Ramos (cell line): ENCODE results near the gene GLOD5.

Source experiments
- in situ Hi-C: fragments of 300-500 bp; cut with MboI; formaldehyde crosslinking; loops from one replicate; pipeline ENCODE4 v1.14.3; 2022; ENCODE audit warnings: low sequenced_read_pairs; ENCODE audit not compliant: unreplicated experiment

Gene GLOD5

DNA sequence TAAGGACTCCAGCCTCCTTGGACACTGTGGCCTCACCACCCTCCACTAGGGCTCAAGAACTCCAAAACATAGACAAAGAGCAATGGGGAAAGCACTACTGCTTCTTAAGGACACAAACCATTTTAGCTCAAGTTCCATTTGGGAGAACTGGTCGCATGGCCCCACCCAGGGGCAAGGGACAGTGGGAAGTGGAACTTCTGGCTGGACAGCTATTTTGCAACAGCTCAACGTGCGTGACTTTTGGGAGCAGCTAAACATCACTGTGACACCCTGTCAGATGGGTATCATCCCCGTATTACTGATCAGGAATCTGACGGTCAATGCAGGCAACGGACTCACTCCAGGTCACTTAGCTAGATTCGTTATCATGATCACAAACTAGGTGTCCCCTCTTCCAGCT is 9.0 kb upstream of the GLOD5 start:
- in situ Hi-C loops, result no loop called here

DNA sequence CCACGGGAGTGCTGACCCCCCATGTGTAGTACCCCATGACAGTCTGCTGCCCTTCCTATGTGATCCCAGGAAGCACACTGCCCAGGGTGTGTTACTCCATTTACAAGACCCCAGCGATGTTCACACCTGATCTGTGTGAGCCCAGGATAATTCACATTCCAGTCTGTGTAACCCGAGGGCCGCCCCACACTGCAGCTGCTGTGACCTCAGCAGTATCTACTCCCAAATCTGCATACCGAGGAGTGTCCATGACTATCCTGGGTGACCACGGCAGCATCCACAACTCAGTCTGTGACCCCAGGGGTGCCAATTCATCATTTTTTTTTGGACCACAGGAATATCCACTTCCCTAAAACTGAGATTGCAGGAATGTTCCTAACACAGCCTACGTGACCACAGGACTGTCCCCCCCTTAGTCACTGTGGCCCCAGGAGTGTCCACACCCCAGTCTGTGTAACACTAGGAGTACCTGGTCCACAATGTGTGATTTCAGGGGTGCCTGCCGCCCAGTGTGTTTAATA is 7.8 kb upstream of the GLOD5 start:
- in situ Hi-C loops, result no loop called here

DNA sequence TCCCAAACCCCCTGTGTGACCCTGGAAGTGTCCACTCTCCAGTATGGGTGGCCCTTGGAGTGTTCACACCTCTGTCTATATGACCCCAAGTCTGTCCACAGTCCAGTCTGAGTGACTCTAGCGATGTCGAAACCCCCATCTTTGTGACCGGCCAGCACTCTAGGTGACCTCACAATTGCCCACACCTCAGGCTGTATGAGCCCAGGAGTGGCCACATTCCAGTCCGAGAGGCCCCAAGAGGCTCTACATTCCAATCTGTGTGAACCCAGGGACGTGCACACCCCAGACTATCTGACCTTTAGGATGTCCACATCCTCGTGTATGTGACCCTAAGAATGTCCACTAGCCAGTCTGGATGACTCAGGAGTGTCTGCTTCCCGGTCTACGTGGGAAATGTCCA is 7.3 kb upstream of the GLOD5 start:
- in situ Hi-C loops, result no loop called here

DNA sequence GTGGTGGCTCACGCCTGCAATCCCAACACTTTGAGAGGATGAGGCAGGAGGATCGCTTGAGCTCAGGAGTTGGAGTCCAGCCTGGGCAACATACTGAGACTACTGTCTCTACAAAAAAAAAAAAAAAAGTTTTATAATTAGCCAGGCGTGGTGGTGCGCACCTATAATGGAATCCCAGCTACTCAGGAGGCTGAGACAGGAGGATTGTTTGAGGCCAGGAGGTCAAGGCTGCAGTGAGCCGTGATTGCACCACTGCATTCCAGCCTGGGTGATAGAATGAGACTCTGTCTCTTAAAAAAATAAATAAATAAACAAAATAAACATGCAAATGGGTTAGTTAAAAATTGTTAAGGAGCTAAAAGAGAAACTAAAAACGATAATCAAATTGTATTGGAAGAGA is 7.7 kb downstream of the GLOD5 start:
- in situ Hi-C loops, result no loop called here

DNA sequence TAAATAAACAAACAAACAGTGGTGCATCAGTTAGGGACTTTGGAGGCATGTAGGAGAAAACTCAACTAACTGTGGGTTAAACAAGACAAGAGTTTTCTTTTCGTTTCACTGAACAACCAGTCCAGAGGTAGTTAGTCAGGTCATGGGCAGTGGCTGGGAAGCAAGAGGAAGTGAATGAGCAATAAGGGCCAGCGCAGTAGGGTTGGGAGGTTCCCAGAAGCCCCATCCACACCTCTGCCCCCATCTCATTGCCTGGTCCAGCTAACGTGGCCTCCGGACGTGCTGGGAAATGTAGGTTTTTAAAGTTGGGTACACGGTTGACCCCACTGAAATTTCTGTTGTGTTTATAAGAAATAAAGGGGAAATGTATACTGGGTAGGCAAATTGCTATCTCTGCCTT is 8.7 kb downstream of the GLOD5 start:
- in situ Hi-C loops, result no loop called here

DNA sequence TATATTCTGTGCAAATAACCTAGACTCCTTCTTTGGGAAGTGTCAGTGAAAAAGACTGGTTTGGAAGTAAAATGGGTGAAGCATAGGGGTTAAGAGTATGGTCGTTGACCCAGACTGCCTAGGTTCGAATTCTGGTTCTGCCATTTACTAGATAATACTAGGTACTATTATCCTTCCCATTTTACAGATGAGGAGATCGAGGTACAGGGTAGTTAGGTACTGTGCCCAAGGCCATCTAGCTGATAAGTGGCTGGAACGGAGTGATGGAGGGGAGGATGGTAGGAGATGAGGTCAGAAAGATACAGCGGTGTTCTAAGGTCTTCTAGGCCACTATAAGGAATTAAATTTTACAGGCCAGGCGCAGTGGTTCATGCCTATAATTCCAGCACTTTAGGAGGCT is 11.1 kb downstream of the GLOD5 start:
- in situ Hi-C loops, result no loop called here

DNA sequence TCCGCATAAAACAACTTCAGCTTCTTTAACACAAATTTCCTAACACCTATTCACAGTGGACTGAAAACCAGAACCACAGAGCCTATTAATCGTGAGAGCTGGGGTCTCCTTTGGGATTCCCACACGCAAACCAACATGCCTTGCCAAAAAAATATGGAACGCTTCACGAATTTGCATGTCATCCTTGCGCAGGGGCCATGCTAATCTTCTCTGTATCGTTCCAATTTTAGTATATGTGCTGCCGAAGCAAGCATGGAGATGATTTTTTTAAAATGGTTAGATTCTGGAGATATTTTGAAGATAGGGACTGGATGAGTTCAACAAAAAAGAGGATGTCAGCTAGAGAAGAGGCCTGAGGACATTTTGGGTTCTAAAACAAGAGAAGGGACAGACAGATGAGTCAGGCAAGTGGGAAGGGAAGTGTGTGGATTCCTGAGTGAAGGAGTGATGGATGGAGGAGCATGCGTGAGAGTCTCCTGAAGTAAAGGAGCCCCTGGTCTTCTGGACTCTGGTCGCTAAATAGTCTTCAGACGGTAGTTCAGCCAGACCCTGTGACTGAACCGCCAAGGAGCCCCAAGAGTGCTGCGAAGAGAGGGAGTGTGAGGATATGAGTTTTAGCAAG is 15.4 kb downstream of the GLOD5 start:
- in situ Hi-C loops, result no loop called here

DNA sequence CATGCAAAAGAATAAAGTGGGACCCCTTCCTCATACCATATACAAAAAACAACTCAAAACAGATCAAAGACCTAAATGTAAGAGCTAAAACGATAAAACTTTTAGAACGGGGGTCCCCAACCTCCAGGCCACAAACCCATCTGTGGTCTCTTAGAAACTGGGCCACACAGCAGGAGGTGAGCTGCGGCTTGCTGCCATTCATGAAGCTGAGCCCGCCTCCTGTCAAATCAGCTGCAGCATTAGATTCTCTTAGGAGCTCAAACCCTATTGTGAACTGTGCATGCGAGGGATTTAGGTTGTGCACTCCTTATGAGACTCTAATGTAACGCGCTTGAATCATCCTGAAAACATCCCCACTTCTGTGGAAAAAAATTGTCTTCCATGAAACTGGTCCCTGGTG is 17.9 kb downstream of the GLOD5 start:
- in situ Hi-C loops, result no loop called here

DNA sequence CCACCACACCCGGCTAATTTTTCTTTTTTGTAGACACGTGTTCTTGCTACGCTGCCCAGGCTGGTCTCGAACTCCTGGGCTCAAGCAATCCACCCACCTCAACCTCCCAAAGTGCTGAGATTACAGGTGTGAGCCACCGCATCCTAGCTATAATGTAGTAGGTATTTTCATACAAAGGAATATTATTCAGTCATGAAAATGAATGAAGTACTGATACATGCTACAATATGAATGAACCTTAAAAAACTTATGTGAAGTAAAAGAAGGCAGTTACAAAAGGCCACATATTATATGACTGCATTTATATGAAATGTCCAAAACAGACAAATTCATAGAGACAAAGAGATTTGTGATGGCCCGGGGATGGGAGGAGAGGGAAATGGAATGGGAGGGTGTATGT is 20.2 kb downstream of the GLOD5 start:
- in situ Hi-C loops, result no loop called here

DNA sequence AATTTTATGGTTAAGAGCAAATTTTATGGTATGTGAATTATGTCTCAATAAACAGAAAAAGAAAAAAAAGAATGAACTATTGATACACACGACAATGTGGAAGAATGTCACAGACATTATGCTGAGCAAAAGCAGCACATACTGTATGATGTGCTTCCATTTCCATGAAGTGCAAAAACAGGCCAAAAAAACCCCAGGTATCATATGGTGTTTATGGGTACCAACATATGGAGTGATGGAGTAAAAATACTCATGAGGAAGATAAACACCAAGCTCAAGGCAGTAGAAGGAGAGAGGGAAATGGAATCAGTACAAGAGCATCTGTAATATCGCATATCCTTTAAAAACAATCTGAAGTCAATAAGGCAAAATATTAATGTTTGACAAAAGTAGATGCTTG is 20.7 kb downstream of the GLOD5 start:
- in situ Hi-C loops, result no loop called here

DNA sequence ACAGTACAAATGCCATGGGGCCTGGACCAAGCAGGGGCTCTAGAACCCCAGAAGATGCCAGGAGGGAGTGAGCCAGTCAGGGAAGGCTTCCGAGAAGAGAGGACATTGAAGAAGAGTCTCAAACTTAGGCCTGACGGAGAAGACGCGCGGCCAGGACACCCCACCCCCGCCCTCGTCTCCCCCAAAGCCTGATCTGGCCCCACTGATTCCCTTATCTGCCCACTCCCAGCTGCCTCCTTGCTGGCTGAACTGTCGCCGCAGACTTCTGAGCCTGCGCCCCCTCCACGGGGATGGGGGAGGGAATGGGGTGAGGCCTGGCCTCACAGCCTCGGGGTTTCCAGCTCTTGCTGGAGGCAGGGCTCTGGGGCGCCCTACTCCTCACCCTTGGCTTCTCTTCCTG is 21.2 kb downstream of the GLOD5 start:
- in situ Hi-C loops, result no loop called here

DNA sequence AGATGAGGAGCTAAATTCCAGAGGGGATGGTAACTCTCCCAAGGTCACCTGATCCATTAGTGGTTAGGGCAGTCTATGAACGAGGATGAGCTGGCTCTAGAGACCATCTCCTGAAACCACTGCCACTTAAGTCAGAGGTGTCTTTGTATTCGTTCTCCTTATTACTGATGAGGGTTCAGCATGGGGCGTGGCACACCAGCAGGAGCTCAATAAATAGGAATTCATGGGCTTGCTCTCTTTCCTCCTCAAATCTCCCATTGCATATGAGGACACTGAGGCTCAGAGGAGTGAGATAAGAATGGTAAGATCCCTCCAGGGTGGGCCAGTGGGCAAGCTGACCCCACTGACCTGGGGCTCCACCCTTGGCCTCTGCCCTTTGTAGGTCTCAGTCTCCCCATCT is 23.2 kb downstream of the GLOD5 start:
- in situ Hi-C loops, result no loop called here

DNA sequence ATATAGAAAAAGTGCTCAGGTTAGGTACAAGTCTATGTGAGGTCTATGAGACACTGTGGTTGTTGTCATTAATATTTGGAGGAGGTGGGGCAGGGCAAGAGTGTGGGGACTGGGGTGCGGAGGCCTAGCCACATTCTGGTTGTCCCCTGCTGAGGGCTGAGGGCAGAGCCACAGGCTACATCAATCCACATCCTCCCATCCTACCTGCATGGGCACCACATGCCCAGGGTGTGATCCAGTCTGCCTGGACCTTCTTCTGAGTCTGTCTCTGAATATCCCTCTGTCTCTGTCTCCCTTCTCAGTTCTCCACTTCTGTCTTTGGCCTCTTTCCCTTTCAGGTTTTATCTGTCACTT is 23.6 kb downstream of the GLOD5 start:
- in situ Hi-C loops, result no loop called here

DNA sequence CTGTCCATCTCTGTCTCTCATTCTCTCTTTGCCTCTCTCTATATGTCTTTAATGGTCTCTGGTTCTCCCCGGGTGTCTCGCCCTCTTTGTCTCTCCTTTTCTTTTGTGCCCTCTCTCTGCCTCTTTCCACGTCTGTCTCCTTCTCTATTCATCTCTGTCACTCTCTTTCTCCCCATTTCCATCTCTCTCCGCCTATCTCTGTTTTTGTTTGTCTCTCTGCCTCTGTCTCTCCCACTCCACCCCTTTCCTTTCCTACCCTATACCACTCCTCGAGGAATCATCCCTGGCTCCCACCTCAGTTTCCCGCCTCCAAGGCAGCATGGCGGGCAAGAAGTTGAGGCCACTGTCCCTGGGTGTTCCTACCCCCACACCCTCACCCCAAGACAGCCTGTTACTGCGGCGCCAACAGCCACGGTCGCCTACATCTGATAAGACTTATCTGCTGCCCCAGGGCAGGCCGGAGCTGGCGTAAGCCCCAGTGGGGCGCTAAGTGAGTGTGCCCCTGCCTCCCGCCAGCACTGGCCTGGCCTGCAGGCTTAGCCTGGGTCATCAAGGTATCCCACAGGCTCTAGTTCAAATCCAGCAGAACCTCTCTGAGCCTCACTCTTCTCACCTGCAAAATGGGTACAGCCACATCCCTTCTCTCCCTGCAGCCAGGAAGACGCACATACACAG is 24.1 kb downstream of the GLOD5 start:
- in situ Hi-C loops, result no loop called here

DNA sequence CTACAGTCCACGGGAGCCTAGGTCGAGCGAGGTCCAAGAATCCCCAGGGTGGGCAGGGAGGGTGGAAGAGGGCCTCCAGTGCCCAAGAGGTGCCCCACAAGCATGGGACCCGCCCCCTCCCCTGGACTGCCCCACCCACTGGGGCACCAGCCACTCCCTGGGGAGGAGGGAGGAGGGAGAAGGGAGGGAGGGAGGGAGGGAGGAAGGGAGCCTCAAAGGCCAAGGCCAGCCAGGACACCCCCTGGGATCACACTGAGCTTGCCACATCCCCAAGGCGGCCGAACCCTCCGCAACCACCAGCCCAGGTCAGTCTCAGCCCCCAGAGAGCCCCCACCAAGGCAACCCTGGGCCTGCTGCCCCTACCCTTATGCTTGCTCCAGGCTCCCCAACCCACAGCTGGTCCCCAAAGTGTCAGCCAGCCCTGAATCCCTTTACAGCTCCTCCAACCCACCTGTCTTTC is 24.8 kb downstream of the GLOD5 start, which contains the start of gene GATA1:
TSS of gene GATA1 (plus strand) at position 250 of the 460 bp plus-strand sequence. CDS start 4,520 bp downstream, outside the sequence.
- in situ Hi-C loops, result no loop called here

DNA sequence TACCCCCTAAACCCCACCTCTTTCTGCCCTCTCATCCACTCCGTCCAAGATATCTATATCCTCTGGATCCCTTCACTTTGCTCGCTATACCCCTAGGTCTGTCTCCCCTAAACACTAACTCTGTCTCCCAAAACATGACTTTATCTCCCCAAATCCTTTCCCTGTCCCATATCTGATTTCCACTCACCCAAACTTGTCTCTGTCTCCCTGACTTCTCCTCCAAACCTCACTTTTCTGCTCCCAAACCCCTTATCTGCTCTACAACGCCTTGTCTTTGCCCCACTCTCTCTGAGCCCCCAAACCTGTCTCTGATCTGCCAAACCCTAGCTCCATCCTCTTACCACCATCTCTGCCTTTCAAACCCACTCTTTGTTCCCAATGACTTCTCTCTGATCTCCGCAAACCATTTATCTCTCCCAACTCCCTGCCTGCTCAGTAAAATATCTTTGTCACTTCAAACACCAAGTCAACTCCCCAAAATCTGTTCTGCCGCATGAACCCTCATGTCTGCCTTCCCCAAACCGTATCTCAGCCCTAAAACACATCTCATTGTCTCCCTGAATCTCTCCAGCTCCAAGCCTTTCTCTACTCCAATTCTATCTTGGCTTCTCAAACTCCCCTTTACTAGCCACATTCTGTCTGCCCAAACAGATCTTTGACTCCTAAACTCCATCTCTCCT is 25.4 kb downstream of the GLOD5 start:
- in situ Hi-C loops, result no loop called here

DNA sequence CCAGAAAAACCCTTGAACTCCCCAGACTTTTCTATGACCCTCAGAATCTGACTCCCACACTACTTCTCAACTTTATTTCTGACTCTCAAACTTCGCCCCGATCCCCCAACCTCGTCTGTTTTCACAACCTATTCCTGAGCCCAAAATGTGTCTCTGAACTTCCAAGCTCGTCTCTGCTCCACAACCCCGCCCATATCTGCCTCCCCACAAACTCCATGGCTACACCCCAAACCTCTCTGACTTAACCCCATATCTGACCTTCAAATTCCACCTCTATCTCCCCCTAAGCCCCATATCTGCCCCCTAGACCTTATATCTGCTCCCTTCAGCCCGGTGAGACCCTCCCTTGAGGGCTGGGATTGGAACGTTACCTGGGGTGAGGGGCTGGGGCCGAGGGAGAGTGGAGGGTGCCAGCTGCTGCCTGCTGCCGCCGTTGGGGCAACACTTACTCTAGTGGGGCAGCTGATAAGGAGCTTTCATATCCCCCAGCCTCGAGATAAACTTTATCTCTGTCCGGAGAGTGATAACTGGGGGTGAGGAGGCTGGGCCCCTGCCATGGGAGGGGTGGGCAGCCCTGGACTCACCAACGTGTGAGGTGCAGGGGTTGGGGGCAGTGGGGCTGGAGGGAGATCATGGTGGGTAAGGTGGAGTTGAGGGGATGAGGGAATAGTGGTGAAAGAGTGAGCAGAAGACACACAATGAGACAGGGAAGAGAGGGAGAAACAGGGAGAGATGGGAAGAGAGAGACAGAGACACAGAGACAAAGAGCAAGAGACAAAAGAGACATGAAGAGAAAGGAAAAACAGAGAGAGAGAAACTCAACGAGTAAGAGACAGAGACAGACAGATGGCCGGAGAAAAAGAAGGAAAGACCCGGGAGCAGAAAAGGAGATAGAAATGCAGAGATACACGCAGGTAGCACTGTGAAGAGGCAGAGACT is 26.2 kb downstream of the GLOD5 start:
- in situ Hi-C loops, result no loop called here

DNA sequence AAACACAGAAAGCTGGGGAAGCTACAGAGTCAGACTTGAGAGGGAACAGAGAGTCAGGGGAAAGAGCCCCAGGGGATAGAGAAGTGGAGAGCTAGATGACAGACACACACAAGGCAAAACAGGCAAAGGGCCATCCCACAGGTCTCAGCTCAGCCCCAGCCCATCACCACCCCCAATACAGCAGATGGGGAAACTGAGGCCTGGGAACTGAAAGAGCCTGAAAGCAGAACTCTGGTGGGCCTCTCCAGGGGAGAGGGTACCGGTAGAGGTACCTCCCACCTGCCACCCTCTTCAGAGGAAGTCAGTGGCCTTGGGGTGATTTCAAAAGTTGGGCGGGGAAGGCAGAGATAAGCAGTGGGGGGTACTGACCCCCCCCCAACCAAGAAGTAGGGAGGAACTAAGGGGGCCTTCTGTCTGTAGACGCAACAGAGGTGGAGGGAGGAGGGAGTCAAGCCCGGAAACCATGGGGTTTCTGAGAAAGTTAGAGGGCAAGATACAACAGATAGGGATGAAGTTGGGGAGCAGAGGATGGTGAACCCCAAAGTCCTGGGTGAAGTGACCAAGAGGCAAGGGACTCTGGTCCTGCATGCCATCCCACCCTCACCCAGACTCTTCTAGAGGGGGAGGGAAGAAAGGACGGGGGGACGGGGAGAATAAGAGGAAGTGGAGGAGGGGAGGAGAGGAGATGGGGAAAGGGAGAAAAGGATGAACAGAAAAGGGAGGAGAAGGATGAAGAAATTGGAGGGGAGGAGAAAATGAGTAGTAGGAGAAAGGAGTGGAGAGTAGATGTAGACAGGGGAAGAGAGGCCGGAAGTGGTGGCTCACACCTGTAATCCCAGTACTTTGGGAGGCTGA is 28.0 kb downstream of the GLOD5 start:
- in situ Hi-C loops, result no loop called here

DNA sequence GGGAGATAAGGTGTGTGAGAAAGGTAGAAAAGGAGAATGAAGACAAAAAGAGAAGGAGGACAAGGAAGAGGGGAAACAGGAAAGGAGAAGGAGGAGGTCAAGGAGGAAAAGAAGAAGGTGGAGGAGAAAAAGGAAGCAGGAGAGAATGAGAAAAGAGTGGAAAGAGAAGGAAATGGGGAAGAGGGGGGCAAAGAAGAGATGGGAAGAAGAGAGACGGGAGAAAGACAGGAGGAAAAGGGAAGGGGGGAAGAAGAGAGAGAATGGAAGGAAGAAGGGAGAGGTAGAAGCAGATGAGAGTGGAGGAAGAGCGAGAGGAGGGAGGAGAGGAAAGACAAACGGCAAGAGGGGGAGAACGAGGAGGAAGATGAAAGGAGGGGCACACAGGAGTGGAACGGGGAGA is 28.9 kb downstream of the GLOD5 start:
- in situ Hi-C loops, result no loop called here
